ENCODE measurements around the gene TFDP2.

TFDP2 gene

DNA sequence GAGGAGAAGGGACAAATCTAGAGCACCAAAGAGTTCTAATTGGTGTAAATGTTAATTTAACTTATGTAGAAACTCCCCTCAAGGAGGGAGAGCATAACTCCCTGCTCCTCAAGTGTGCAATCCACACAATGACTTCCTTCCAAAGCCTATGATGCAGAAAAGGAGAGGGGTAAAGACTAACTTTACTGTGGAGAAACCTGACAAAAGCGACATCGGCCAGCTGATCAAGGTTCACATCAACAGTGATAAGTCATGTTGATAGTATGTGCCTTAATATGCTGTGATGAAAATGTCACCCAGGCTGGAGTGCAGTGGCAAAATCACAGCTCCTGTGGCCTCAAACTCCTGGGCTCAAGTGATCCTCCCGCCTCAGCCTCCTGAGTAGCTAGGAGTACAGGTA is 76.5 kb downstream of the TFDP2 start:
- no peak for DNase-seq (ENCODE audit: low read depth)

GRCh38 chr3:142065932-142066331 is 83.4 kb downstream of the TFDP2 start:
- DNase-seq (ENCODE audit: low read depth): no peak

DNA sequence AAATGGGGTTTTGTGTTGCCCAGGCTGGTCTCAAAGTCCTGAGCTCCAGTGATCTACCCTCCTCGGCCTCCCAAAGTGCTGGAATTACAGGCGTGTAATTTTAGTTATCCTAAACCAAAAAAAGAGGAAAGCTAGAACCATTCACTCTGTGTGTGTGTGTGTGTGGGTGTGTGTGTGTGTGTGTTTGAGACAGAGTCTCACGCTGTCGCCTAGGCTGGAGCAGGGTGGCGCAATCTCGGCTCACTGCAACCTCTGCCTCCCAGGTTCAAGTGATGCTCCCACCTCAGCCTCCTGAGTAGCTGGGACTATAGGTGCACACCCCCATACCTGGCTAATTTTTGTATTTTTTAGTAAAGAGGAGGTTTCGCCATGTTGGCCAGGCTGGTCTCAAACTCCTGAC is 84.0 kb downstream of the TFDP2 start:
- DNase-seq (ENCODE audit: low read depth): no peak

- DNase-seq (ENCODE audit: low read depth): no peak
Measured at GRCh38 chr3:142064454-142064853, 84.9 kb downstream of the TFDP2 start.

DNA sequence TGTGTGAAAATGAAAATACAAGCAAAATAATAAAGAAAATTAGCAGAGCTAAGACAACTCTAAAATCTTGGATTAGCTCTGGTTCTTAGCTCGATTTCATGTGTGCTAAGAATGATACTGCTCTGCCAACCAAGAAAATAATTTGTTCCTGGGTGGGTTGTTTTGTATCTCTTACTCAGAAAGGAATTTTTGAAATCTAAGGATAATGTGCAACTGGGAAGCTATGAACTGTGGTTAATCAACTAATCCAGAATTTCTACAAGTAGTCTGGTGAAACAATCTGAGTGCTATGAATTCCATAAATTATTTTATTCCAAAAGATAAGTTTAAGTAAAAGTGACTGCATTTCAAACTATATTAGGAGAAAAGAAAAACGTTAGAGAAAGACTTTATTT is 92.0 kb downstream of the TFDP2 start:
- DNase-seq (ENCODE audit: low read depth): no peak

GRCh38 chr3:142056656-142057330 is 92.6 kb downstream of the TFDP2 start:
- no peak for DNase-seq (ENCODE audit: low read depth)

- no peak for DNase-seq (ENCODE audit: low read depth)
Measured at GRCh38 chr3:142053835-142054234, 95.5 kb downstream of the TFDP2 start.

GRCh38 chr3:142053244-142053643 is 96.1 kb downstream of the TFDP2 start:
- DNase-seq (ENCODE audit: low read depth): no peak

DNA sequence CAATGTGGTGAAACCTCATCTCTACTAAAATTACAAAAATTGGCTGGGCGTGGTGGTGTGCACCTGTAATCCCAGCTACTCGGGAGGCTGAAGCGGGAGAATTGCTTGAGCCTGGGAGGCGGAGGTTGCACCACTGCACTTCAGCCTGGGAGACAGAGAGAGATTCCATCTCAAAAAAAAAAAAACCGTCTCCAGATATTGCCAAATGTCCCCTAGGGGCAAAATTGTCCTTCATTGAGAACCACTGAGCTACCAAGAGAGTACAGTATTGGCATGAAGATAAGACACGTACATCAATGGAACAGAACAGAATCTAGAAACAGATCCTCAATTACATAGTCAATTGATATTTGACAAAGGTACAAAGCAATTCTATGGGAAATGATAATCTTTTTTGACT is 98.0 kb downstream of the TFDP2 start:
- no peak for DNase-seq (ENCODE audit: low read depth)

GRCh38 chr3:142047021-142047369 is 102.3 kb downstream of the TFDP2 start:
- no peak for DNase-seq (ENCODE audit: low read depth)

DNA sequence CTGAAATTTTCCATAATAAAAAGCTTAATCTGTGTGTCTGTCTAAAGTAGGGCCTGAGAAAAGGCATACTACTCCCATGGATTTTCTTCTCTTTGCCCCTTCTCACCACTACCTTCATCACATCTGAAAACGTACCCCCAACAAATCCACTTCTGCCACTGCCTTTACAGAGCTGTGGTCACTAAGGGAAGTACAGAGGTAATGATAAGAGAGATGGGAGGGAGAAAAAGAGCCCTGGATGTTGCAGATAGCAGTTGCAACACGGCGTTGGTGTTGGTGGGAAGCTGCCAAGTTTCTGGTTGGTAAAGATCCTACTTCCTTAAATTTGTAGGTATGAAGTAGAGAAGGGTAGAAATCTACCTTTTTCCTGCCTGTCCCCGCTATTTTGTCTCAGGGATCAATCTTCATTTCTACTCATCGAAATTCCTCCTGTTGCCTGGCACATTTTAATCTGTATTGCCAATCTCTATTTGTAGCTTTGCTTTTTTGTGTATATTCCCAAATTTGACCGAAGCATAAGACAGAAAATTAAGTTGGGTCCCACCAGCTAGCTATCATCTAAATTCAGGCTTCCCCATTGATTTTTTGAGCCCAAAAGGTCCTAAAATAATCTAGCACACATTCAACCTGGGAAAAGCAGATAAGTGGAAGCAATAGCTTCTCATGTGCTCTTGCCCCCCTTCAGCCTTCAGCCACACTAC is 102.9 kb downstream of the TFDP2 start:
- no peak for DNase-seq (ENCODE audit: low read depth)

DNA sequence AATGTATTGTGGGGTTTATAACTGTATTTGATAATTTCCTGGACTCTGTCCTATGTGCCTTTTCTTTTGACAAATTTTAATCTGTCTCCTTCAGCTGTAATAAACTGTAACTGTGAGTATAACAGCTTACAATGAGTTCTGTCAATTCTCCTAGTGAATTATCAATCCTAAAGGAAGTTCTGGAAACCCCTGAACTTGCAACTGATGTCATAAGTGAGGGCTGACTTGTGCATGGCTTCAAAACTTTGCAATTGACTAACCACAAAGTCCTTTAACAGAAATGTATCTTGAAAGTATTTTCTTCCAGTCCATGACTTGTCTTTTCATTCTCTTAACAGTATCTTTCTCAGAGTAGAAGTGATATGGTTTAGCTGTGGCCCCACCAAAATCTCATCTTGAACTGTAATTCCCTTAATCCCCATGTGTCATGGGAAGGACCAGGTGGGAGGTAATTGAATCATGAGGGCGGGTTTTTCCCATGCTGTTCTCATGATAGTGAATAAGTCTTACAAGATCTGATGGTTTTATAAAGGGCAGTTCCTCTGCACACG is 108.3 kb downstream of the TFDP2 start:
- no peak for DNase-seq (ENCODE audit: low read depth)

DNA sequence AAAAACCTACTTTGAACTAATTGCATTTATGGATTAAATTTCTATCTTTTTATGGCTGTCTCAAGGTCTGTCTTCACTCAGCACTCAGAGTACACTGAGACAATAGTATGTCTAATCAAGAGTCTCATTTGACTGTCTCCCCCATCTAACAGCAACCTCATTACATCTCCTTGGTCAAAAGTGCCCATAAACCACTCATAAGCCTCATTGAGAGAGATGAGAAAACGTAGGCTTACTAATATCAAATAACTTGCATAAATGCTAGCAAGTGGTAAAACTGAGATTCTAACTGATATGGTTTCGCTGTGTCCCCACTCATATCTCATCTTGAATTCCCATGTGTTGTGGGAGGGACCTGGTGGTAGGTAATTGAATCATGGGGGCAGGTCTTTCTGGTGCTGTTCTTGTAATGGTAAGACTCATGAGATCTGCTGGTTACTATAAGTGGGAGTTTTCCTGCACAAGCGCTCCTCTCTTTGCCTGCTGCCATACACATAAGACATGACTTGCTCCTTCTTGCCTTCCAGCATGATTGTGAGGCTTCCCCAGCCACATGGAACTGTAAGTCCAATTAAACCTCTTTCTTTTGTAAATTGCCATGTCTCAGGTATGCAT is 113.9 kb downstream of the TFDP2 start:
- DNase-seq (ENCODE audit: low read depth): no peak

- DNase-seq (ENCODE audit: low read depth): no peak
Measured at GRCh38 chr3:142033292-142033691, 116.1 kb downstream of the TFDP2 start.

GRCh38 chr3:142031575-142031974 is 117.8 kb downstream of the TFDP2 start:
- no peak for DNase-seq (ENCODE audit: low read depth)

GRCh38 chr3:142029791-142030190 is 119.6 kb downstream of the TFDP2 start:
- DNase-seq (ENCODE audit: low read depth): no peak

DNA sequence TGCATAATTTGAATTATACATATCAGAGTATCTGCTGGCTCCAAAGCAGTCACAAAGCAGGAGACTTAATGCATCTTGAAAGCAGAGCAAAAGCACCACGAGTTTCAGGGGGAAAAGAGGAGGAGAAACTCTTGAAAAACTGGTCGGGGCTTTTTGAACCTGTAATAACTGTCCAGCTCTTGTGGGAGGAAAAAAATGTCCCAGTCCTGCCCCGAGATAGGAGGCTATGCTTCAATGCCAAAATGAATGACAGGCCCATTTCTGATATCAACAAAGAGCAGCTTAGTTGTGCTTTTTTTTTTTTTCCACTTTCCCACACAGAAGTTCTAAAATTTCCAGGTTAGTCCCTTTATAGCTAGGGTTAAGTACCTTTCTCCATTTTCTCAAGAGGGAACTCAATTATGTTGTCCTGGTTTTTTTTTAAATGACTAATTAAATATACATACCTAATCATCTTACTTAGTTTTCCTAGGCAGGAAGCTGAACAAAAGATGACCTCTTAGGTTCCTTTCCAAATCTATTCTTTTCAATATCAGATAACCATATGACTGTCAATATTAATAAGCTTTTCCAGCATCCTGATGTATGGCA is 120.2 kb downstream of the TFDP2 start:
- DNase-seq (ENCODE audit: low read depth): no peak

- peak; percentile 40 for DNase-seq (ENCODE audit: low read depth)
Measured at GRCh38 chr3:142028243-142028777, 121.0 kb downstream of the TFDP2 start.

GRCh38 chr3:142027735-142028134 is 121.6 kb downstream of the TFDP2 start:
- peak; percentile 5 for DNase-seq (ENCODE audit: low read depth)

DNA sequence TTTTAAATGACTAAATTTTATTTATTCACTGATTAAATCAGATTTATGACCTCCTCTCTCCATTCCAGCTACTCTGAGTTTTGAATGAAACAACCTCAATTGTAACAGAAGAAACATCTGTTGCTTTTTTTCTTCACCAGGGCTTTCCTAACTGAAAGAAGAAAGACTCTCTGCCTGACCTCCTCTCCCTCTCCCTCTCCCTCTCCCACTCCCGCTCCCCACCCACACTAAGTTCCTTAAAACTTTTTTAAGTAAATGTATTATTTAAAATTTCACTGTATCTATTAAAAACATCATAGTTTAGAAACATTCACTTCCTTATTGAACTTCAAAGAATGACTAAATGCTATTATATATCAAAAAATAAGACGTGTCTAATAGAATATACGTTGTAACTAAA is 122.0 kb downstream of the TFDP2 start:
- no peak for DNase-seq (ENCODE audit: low read depth)

GRCh38 chr3:142026333-142026732 is 123.0 kb downstream of the TFDP2 start:
- DNase-seq (ENCODE audit: low read depth): no peak

DNA sequence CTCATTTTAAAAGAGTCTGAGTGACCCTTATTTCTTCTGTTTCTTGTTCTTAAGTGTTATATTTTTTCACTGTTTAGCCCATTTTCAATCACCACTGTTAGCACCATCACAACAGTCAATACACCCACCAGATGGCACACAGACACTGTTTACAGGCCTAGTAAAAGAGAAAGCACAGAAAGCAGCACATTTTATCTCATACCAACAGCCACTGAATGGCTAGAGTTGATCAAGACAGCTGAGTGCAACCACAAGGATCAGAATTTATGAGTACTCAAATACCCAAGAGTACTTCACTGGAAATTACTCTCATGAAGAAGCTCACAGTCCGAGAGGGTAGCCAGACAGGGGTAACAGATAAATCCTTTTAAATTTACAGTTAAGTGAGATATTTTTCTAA is 127.0 kb downstream of the TFDP2 start:
- DNase-seq (ENCODE audit: low read depth): peak; percentile 16

GRCh38 chr3:142021127-142021526 is 128.2 kb downstream of the TFDP2 start:
- no peak for DNase-seq (ENCODE audit: low read depth)
